HepG2 (cell line): ENCODE measurements around the gene RPRD1A. TPM values are rescaled to one million over a fixed set of nuclear protein-coding genes. Genes with fewer than 3 reads are reported as not detected.

Source experiments
- ARNT2 ChIP-seq: sonication (generic); formaldehyde crosslinking; IDR thresholded peaks from 2 replicates; pipeline ENCODE4 v1.8.0; 2022; ENCODE audit warnings: mild to moderate bottlenecking, low read depth, missing genetic modification reagents, moderate library complexity
- ATF5 ChIP-seq: sonication (generic); formaldehyde crosslinking; IDR thresholded peaks from 2 replicates; pipeline ENCODE4 v1.4.0; 2020; ENCODE audit warnings: mild to moderate bottlenecking, low read depth, missing genetic modification reagents
- CBFB ChIP-seq: sonication (generic); formaldehyde crosslinking; IDR thresholded peaks from 2 replicates; pipeline ENCODE4 v1.4.0; 2020; ENCODE audit warnings: missing genetic modification reagents
- DDIT3 ChIP-seq: sonication (generic); formaldehyde crosslinking; IDR thresholded peaks from 2 replicates; pipeline ENCODE4 v1.4.0; 2020; ENCODE audit warnings: mild to moderate bottlenecking, missing genetic modification reagents
- EP300 ChIP-seq, 3 experiments: sonication (generic) in 1 of 3; formaldehyde crosslinking in 1 of 3; IDR thresholded peaks; 2 replicates each; pipeline versions ENCODE4 v1.5.1 to v1.6.1; 2011 to 2020; ENCODE audit warnings: low read depth in 2 of 3, low read length in 2 of 3, borderline replicate concordance in 1 of 3, improper control_type of control experiment in 1 of 3, mild to moderate bottlenecking in 1 of 3, missing genetic modification reagents in 1 of 3, moderate library complexity in 1 of 3
- EZH2 ChIP-seq: conservative IDR thresholded peaks from 2 replicates; pipeline ENCODE4 v1.6.1; 2012; ENCODE audit warnings: mild to moderate bottlenecking, low read depth, low read length, moderate library complexity
- GATAD1 ChIP-seq: IDR thresholded peaks from 2 replicates; pipeline ENCODE4 v1.6.1; 2016; ENCODE audit warnings: missing genetic modification reagents, missing compliant biosample characterization
- KDM1A ChIP-seq: IDR thresholded peaks from 2 replicates; pipeline ENCODE4 v1.6.1; 2016; ENCODE audit warnings: missing compliant biosample characterization
- KDM4B ChIP-seq: sonication (generic); formaldehyde crosslinking; IDR thresholded peaks from 2 replicates; pipeline ENCODE4 v1.4.0; 2020; ENCODE audit warnings: missing genetic modification reagents
- MAFK ChIP-seq, 2 experiments: IDR thresholded peaks in 1 of 2; conservative IDR thresholded peaks in 1 of 2; 2 replicates each; pipeline ENCODE4 v1.6.1; 2011; ENCODE audit warnings: improper control_type of control experiment in 2 of 2, low read length in 2 of 2
- MEF2D ChIP-seq: sonication (generic); formaldehyde crosslinking; IDR thresholded peaks from 2 replicates; pipeline ENCODE4 v1.5.1; 2020; ENCODE audit warnings: mild to moderate bottlenecking, missing genetic modification reagents
- MLLT10 ChIP-seq: sonication (generic); formaldehyde crosslinking; IDR thresholded peaks from 2 replicates; pipeline ENCODE4 v1.4.0; 2020; ENCODE audit warnings: missing genetic modification reagents
- MTF1 ChIP-seq: sonication (generic); formaldehyde crosslinking; IDR thresholded peaks from 2 replicates; pipeline ENCODE4 v1.5.0; 2020; ENCODE audit warnings: missing genetic modification reagents
- MXI1 ChIP-seq: IDR thresholded peaks from 3 replicates; pipeline ENCODE4 v1.6.1; 2012; ENCODE audit warnings: low read depth, low read length, inconsistent platforms, borderline replicate concordance
- NCOA2 ChIP-seq: sonication (generic); formaldehyde crosslinking; IDR thresholded peaks from 2 replicates; pipeline ENCODE4 v1.8.0; 2022; ENCODE audit warnings: inconsistent platforms
- PATZ1 ChIP-seq: sonication (generic); formaldehyde crosslinking; IDR thresholded peaks from 2 replicates; pipeline ENCODE4 v1.4.0; 2020; ENCODE audit warnings: missing genetic modification reagents
- RFX1 ChIP-seq: fragments of 450-650 bp; IDR thresholded peaks from 2 replicates; pipeline ENCODE4 v1.6.1; 2017
- RFXAP ChIP-seq: sonication (generic); formaldehyde crosslinking; IDR thresholded peaks from 2 replicates; pipeline ENCODE4 v1.4.0; 2020; ENCODE audit warnings: missing genetic modification reagents, borderline replicate concordance
- ZBTB10 ChIP-seq: sonication (generic); formaldehyde crosslinking; IDR thresholded peaks from 2 replicates; pipeline ENCODE4 v1.4.0; 2020; ENCODE audit warnings: missing genetic modification reagents, borderline replicate concordance
- ZFYVE20 ChIP-seq: sonication (generic); formaldehyde crosslinking; IDR thresholded peaks from 2 replicates; pipeline ENCODE4 v1.8.0; 2023; ENCODE audit warnings: low read depth, mild to moderate bottlenecking, moderate library complexity, missing genetic modification reagents, borderline replicate concordance
- ZNF256 ChIP-seq: sonication (generic); formaldehyde crosslinking; conservative IDR thresholded peaks from 2 replicates; pipeline ENCODE4 v1.4.0; 2020; ENCODE audit warnings: missing genetic modification reagents
- ZNF564 ChIP-seq: sonication (generic); formaldehyde crosslinking; IDR thresholded peaks from 2 replicates; pipeline ENCODE4 v1.8.1; 2023; ENCODE audit warnings: mild to moderate bottlenecking, missing genetic modification reagents
- ZNF883 ChIP-seq: sonication (generic); formaldehyde crosslinking; IDR thresholded peaks from 2 replicates; pipeline ENCODE4 v1.5.1; 2020; ENCODE audit warnings: mild to moderate bottlenecking, missing genetic modification reagents; ENCODE audit errors: not compliant biosample characterization
- ZSCAN20 ChIP-seq: sonication (generic); formaldehyde crosslinking; IDR thresholded peaks from 2 replicates; pipeline ENCODE4 v1.4.0; 2020; ENCODE audit warnings: missing genetic modification reagents, mild to moderate bottlenecking, borderline replicate concordance
- polyA plus RNA-seq, 8 experiments: library from polyadenylated mRNA; depleted of rRNA in 3 of 8; stranded (reverse) in 7 of 8; unstranded in 1 of 8; fragments of >200 nt; fragmentation: Illumina TruSeq in 4 of 8; extraction: Trizol in 4 of 8; gene quantifications; 2 replicates each; pipeline versions ENCODE4 v1.2.1 to v1.2.3, GENCODE V29; 2011 to 2016; ENCODE audit warnings: low read depth in 4 of 8, missing spikeins in 1 of 8, mixed read lengths in 1 of 8; ENCODE audit not compliant: insufficient read depth in 1 of 8
- total RNA-seq, 5 experiments: library from RNA; depleted of rRNA; stranded (reverse); fragments of >200 nt; fragmentation: Illumina TruSeq; extraction: Trizol; gene quantifications; 2 replicates each; pipeline ENCODE4 v1.2.3, GENCODE V29; 2016; ENCODE audit warnings: low read depth in 1 of 5

Gene RPRD1A
- total and polyA plus RNA-seq, 2 of the 13 experiments (the other 11 are each of a cell fraction or from before 2014, with no cell fraction given) = 42.5 to 78.2 TPM

GRCh38 chr18:35972197-35973000 is 95.0 kb downstream of the RPRD1A start, which contains the start of gene RMP24 (continued):
- TF ChIP-seq ARNT2 (CRISPR knock-in tag) (peak; percentile 93), ZNF256 (CRISPR knock-in tag) (0 out of 2 replicates have a peak, but pooled peaks have one; percentile 49), ZFYVE20 (no peak), ZBTB10 (CRISPR knock-in tag) (peak; percentile 83), KDM4B (no peak; the same call in 1 of the 2 replicates), DDIT3 (no peak), MLLT10 (CRISPR knock-in tag) (no peak), EZH2 (no peak), MEF2D (CRISPR knock-in tag) (peak; percentile 30; the same call in 1 of the 2 replicates), PATZ1 (CRISPR knock-in tag) (peak; percentile 61), NCOA2 (peak; percentile 29; the same call in 1 of the 2 replicates), ZNF883 (CRISPR knock-in tag) (peak; percentile 55), EP300 (IDR thresholded peaks at IDR 0.05; ENCODE audit: low read depth in 2 of 2, low read length in 2 of 2) (peak in 1 of 2 experiments; percentile 39; a peak in 1 of 4 replicates), EP300 (CRISPR knock-in tag; IDR thresholded peaks at IDR 0.05; ENCODE audit: borderline replicate concordance) (no peak), CBFB (CRISPR knock-in tag) (peak; percentile 77), MTF1 (no peak), ATF5 (no peak), MXI1 (peak; percentile 73; the same call in 1 of the 3 replicates), MAFK (conservative IDR thresholded peaks at IDR 0.05 in 1 of 2, IDR thresholded peaks at IDR 0.05 in 1 of 2; ENCODE audit: low read length in 2 of 2) (0 out of 4 replicates have a peak, but pooled peaks of 1 of the 2 experiments have one; percentile 37), RFXAP (CRISPR knock-in tag) (peak; percentile 86; the same call in 1 of the 2 replicates), RFX1 (no peak), ZSCAN20 (CRISPR knock-in tag) (peak; percentile 78; the same call in 1 of the 2 replicates), ZNF564 (CRISPR knock-in tag) (no peak; the same call in 1 of the 2 replicates), GATAD1 (CRISPR knock-in tag) (peak; percentile 96), KDM1A (CRISPR knock-in tag) (peak; percentile 49; the same call in 1 of the 2 replicates)
